Measurements from ENCODE around the gene NDUFA11.

GRCh38 chr19:5914946-5915781 is 11.6 kb upstream of the NDUFA11 start:
- TF ChIP-seq CTCF (IDR thresholded peaks at IDR 0.05; ENCODE audit: low read depth, low read length) (no peak), MYC (IDR thresholded peaks at IDR 0.05; ENCODE audit: low read depth, low read length) (no peak), MAX (IDR thresholded peaks at IDR 0.05; ENCODE audit: low read depth, low read length) (no peak), POLR2A (IDR thresholded peaks at IDR 0.05; ENCODE audit: extremely low read depth, insufficient read length) (no peak)

All from NB4 (cell line).